K562 (cell line): ENCODE measurements around the gene LHFPL5. TPM values are rescaled to one million over a fixed set of nuclear protein-coding genes. Genes with fewer than 3 reads are reported as not detected.

Experiments used
- ATAC-seq: fragments of 200-7000 bp; cut with Tn5 transposase; 3 replicates; pipeline ENCODE4 v1.9.1; 2020; ENCODE audit warnings: moderate library complexity
- BruUV-seq: library from RNA; stranded (reverse); fragments of 400-500 nt; replicated peaks from 2 replicates; lab custom pipeline; 2021; lab: Mats Ljungman, UMichigan
- CTCF ChIA-PET: fragments of 300-600 bp; formaldehyde crosslinking; extraction: SDS; loops from one replicate; lab custom pipeline; 2021; ENCODE audit warnings: low intra/inter-chr PET ratio; lab: Yijun Ruan, JAX
- POLR2A ChIA-PET: fragments of 300-600, 350-650 bp; sonication (Branson Sonifier 250); formaldehyde crosslinking; extraction: SDS; loops from one replicate; lab custom pipeline; 2021; ENCODE audit warnings: antibody characterized with exemption, inconsistent platforms; lab: Yijun Ruan, JAX
- DNase-seq, 4 experiments: peaks; one replicate each; pipeline versions ENCODE4 v3.0.0 to v3.0.0-alpha.2; 2011 to 2018; ENCODE audit warnings: low spot score in 3 of 4, mixed read lengths in 3 of 4; ENCODE audit errors: extremely low read depth in 1 of 4
- FAIRE-seq: peaks from 2 replicates; lab custom pipeline; 2011; peaks lifted over from hg19 to GRCh38; lab: Jason Lieb, UNC
- H2AFZ ChIP-seq: 2 replicates; pipeline ENCODE4 v1.6.0; 2011; ENCODE audit warnings: low read depth, low read length, control low read depth, inconsistent platforms
- H3K27ac ChIP-seq: fragments of 200-600 bp; 3 replicates; pipeline ENCODE4 v1.8.0; 2011; ENCODE audit warnings: low read depth, mild to moderate bottlenecking, control low read depth, inconsistent platforms, low read length, moderate library complexity, mixed read lengths; ENCODE audit errors: extremely low read depth
- H3K27me3 ChIP-seq, 2 experiments: fragments of 300-600 bp in 1 of 2; 2 replicates in 1 of 2; 3 replicates in 1 of 2; pipeline versions ENCODE4 v1.6.0 to v1.8.0; 2011; ENCODE audit warnings: inconsistent platforms in 2 of 2, low read length in 2 of 2, mild to moderate bottlenecking in 1 of 2, mixed read lengths in 1 of 2, moderate library complexity in 1 of 2; ENCODE audit not compliant: control insufficient read depth in 2 of 2, insufficient read depth in 2 of 2
- H3K36me3 ChIP-seq: fragments of 300-600 bp; 3 replicates; pipeline ENCODE4 v1.8.0; 2011; ENCODE audit warnings: mild to moderate bottlenecking, low read length, inconsistent platforms; ENCODE audit not compliant: control insufficient read depth, insufficient read depth
- H3K4me1 ChIP-seq, 2 experiments: fragments of 200-600 bp in 1 of 2; replicated peaks in 1 of 2; 2 replicates in 1 of 2; 3 replicates in 1 of 2; pipeline versions ENCODE4 v1.5.1 to v1.8.0; 2011; ENCODE audit warnings: inconsistent platforms in 2 of 2, low read length in 2 of 2, mild to moderate bottlenecking in 1 of 2, mixed read lengths in 1 of 2, moderate library complexity in 1 of 2; ENCODE audit not compliant: control insufficient read depth in 2 of 2, insufficient read depth in 2 of 2
- H3K4me2 ChIP-seq: 2 replicates; pipeline ENCODE4 v1.6.1; 2011; ENCODE audit warnings: low read length, control low read depth, inconsistent platforms, mixed read lengths; ENCODE audit not compliant: insufficient read depth
- H3K4me3 ChIP-seq: fragments of 200-600 bp; sonication (generic), shearing (Covaris generic); 2 replicates; pipeline ENCODE4 v1.5.1; 2016; ENCODE audit warnings: control low read depth, inconsistent platforms
- H3K79me2 ChIP-seq: fragments of 200-600 bp; 3 replicates; pipeline ENCODE4 v1.8.0; 2011; ENCODE audit warnings: low read length, inconsistent platforms; ENCODE audit not compliant: control insufficient read depth, insufficient read depth
- H3K9ac ChIP-seq, 2 experiments: 2 replicates each; pipeline versions ENCODE4 v1.6.0 to v1.6.1; 2011; ENCODE audit warnings: low read depth in 2 of 2, low read length in 2 of 2, control low read depth in 1 of 2, inconsistent platforms in 1 of 2, mild to moderate bottlenecking in 1 of 2, mixed read lengths in 1 of 2; ENCODE audit not compliant: insufficient read depth in 1 of 2
- H3K9me1 ChIP-seq: one replicate; pipeline ENCODE4 v1.6.0; 2011; ENCODE audit warnings: inconsistent platforms, mild to moderate bottlenecking, low read length, moderate library complexity; ENCODE audit not compliant: control insufficient read depth, insufficient read depth
- H3K9me3 ChIP-seq: replicated peaks from 2 replicates; pipeline ENCODE4 v1.5.1; 2011; ENCODE audit warnings: low read depth, low read length, inconsistent platforms; ENCODE audit not compliant: control insufficient read depth, insufficient read depth
- H4K20me1 ChIP-seq: replicated peaks from 2 replicates; pipeline ENCODE4 v1.6.1; 2011; ENCODE audit warnings: low read length, inconsistent platforms, mixed read lengths; ENCODE audit not compliant: control insufficient read depth, insufficient read depth
- ATF4 ChIP-seq: fragments of 450-650 bp; formaldehyde crosslinking; IDR thresholded peaks from 2 replicates; pipeline ENCODE4 v1.4.0; 2022; ENCODE audit warnings: mild to moderate bottlenecking, moderate library complexity
- CCNT2 ChIP-seq: IDR thresholded peaks from 2 replicates; pipeline ENCODE4 v1.6.1; 2011; ENCODE audit warnings: borderline replicate concordance, low read depth, mild to moderate bottlenecking, moderate library complexity, mixed read lengths, low read length; ENCODE audit not compliant: insufficient read length; ENCODE audit errors: extremely low read depth
- ESRRA ChIP-seq: fragments of 450-650 bp; IDR thresholded peaks from 2 replicates; pipeline ENCODE4 v1.6.1; 2014; ENCODE audit warnings: low read depth, mild to moderate bottlenecking, moderate library complexity, borderline replicate concordance
- ETV5 ChIP-seq: sonication (generic); formaldehyde crosslinking; IDR thresholded peaks from 2 replicates; pipeline ENCODE4 v1.4.0; 2020; ENCODE audit warnings: low read depth, mild to moderate bottlenecking, missing genetic modification reagents
- FOXK2 ChIP-seq, 2 experiments: fragments of 450-650 bp; IDR thresholded peaks in 1 of 2; conservative IDR thresholded peaks in 1 of 2; 2 replicates each; pipeline ENCODE4 v1.6.1; 2016; ENCODE audit warnings: low read depth in 2 of 2, mild to moderate bottlenecking in 1 of 2
- MTA3 ChIP-seq: fragments of 450-650 bp; formaldehyde crosslinking; IDR thresholded peaks from 2 replicates; pipeline ENCODE4 v1.6.1; 2017; ENCODE audit warnings: mild to moderate bottlenecking, borderline replicate concordance
- RB1 ChIP-seq: fragments of 450-650 bp; IDR thresholded peaks from 2 replicates; pipeline ENCODE4 v1.6.1; 2017; ENCODE audit warnings: low read depth, mild to moderate bottlenecking
- SLC30A9 ChIP-seq: fragments of 250-450 bp; sonication (Bioruptor Pico); IDR thresholded peaks from 2 replicates; pipeline ENCODE4 v1.8.0; 2022; ENCODE audit warnings: mild to moderate bottlenecking, moderate library complexity
- WHSC1 ChIP-seq: IDR thresholded peaks from one replicate; pipeline ENCODE4 v1.6.1; 2012; ENCODE audit warnings: low read length, control low read depth, inconsistent platforms
- ZBTB8A ChIP-seq: fragments of 450-650 bp; IDR thresholded peaks from 2 replicates; pipeline ENCODE4 v1.6.1; 2018; ENCODE audit warnings: mild to moderate bottlenecking, moderate library complexity; ENCODE audit not compliant: partially characterized antibody
- ZEB2 ChIP-seq: fragments of 450-650 bp; IDR thresholded peaks from 2 replicates; pipeline ENCODE4 v1.6.1; 2016
- ZNF224 ChIP-seq: sonication (generic); formaldehyde crosslinking; IDR thresholded peaks from 2 replicates; pipeline ENCODE4 v1.8.0; 2022; ENCODE audit warnings: mild to moderate bottlenecking, missing genetic modification reagents
- ZNF384 ChIP-seq: IDR thresholded peaks from 2 replicates; pipeline ENCODE4 v1.6.1; 2012; ENCODE audit warnings: low read depth, low read length, improper control_type of control experiment
- ZNF695 ChIP-seq: fragments of 450-650 bp; formaldehyde crosslinking; IDR thresholded peaks from 2 replicates; pipeline ENCODE4 v1.4.0; 2020; ENCODE audit warnings: mild to moderate bottlenecking, moderate library complexity
- WGBS: fragments of 100-300 bp; shearing (Covaris generic); methylation state at CpG from one replicate; pipeline ENCODE4 v1.1.6; 2016; ENCODE audit warnings: low coverage, mixed read lengths; ENCODE audit not compliant: insufficient coverage; ENCODE audit errors: missing lambda C conversion rate; 5-methylcytosine and 5-hydroxymethylcytosine counted together
- in situ Hi-C: fragments of 300-500 bp; cut with MboI; formaldehyde crosslinking; loops from 4 replicates; pipeline ENCODE4 v1.15.0; 2018; ENCODE audit warnings: inconsistent platforms, mixed read lengths
- intact Hi-C: fragments of 100-400 bp; cut with micrococcal nuclease; formaldehyde crosslinking; loops from 2 replicates; pipeline ENCODE4 v1.14.2; 2022
- polyA plus RNA-seq, 8 experiments: library from polyadenylated mRNA; depleted of rRNA in 4 of 8; stranded (reverse) in 5 of 8; unstranded in 3 of 8; fragments of >200 nt; fragmentation: Nextera tagmentation in 2 of 8; fragmentation: Illumina TruSeq in 1 of 8; extraction: Ambion mirVana in 2 of 8; extraction: Trizol in 1 of 8; gene quantifications; 2 replicates each; pipeline versions ENCODE4 v1.2.1 to v1.2.3, GENCODE V29; 2011 to 2014; ENCODE audit warnings: inconsistent platforms in 1 of 8, missing spikeins in 1 of 8
- total RNA-seq, 7 experiments: library from RNA; depleted of rRNA in 6 of 7; stranded (reverse); fragments of >200 nt in 6 of 7; fragmentation: Illumina TruSeq in 2 of 7; extraction: Trizol in 2 of 7; gene quantifications; 2 replicates each; pipeline versions ENCODE4 v1.2.1 to v1.2.3, GENCODE V29; 2011 to 2021; ENCODE audit warnings: low replicate concordance in 1 of 7
- TF ChIP-seq, protein P1 (sequence below): IDR thresholded peaks from 2 replicates; pipeline ENCODE4 v1.6.1; 2011; ENCODE audit warnings: borderline replicate concordance, low read depth, mild to moderate bottlenecking, moderate library complexity, low read length; ENCODE audit not compliant: insufficient read depth, poor library complexity, severe bottlenecking

LHFPL5 gene
- total and polyA plus RNA-seq, 9 of the 15 experiments (the other 6 are each of a cell fraction or from before 2014, with no cell fraction given) = not detected

DNA sequence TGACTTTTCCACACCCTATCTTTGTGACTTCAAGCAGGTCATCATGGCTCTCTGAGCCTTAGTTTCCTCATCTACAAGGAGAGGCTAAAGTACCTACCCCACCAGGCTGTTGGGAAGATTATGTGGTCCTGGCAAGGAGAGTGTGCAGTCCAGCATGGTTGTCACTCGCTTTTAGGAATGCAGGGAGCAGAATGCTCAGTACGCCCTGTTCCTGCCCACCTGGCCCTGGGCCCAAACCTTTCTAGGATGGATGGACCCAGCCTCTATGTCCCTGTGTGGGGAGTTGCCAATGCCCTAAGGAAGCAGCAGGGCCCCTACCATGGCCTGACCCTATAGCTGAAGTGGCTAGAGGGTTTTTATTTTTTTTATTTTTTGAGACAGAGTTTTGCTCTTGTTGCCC is 26.7 kb upstream of the LHFPL5 start:
- no TSS peak for BruUV-seq
- no peak overlapping the region for H3K4me3 ChIP-seq
- H3K9ac ChIP-seq = no peak overlapping the region
- WGBS = 7% methylated on average over 2 of the region's 2 CpGs
- H3K27me3 ChIP-seq = peaks cover 42 to 78% of the 10 kb centered on the region in 2 experiments
- in situ Hi-C loops = no loop called here
- H3K4me1 ChIP-seq = peaks cover 0 to 7% of the 10 kb centered on the region in 2 experiments; a peak in 2 of 5 replicates
- no peak overlapping the region for H3K27ac ChIP-seq
- no peaks in the 10 kb centered on the region for H3K36me3 ChIP-seq
- ATAC-seq = no peak
- intact Hi-C loops = no loop called here
- no peaks in the 10 kb centered on the region for H3K9me1 ChIP-seq
- ChIA-PET POLR2A (interaction anchor here (1.2 to 1.4 kb wide), 2 partner anchors 8 to 13 kb away, joined by 4 to 5 read pairs; no protein-coding TSS in a partner anchor), CTCF (no interaction called here)
- H4K20me1 ChIP-seq = 0 out of 2 replicates have a peak, but pooled peaks cover 4% of the 10 kb centered on the region
- no peaks in the 10 kb centered on the region for H3K79me2 ChIP-seq
- no peaks in the 10 kb centered on the region for H3K9me3 ChIP-seq
- no peak overlapping the region for H3K4me2 ChIP-seq
- no peak for TF ChIP-seq FOXK2 (conservative IDR thresholded peaks at IDR 0.05 in 1 of 2, IDR thresholded peaks at IDR 0.05 in 1 of 2; ENCODE audit: low read depth in 2 of 2)
- TF ChIP-seq ZNF695 (CRISPR knock-in tag) = no peak
- no peak for TF ChIP-seq WHSC1
- no peak for TF ChIP-seq ETV5 (CRISPR knock-in tag)
- TF ChIP-seq ESRRA = no peak
- no peak for TF ChIP-seq ZNF384
- TF ChIP-seq, protein P1, sequence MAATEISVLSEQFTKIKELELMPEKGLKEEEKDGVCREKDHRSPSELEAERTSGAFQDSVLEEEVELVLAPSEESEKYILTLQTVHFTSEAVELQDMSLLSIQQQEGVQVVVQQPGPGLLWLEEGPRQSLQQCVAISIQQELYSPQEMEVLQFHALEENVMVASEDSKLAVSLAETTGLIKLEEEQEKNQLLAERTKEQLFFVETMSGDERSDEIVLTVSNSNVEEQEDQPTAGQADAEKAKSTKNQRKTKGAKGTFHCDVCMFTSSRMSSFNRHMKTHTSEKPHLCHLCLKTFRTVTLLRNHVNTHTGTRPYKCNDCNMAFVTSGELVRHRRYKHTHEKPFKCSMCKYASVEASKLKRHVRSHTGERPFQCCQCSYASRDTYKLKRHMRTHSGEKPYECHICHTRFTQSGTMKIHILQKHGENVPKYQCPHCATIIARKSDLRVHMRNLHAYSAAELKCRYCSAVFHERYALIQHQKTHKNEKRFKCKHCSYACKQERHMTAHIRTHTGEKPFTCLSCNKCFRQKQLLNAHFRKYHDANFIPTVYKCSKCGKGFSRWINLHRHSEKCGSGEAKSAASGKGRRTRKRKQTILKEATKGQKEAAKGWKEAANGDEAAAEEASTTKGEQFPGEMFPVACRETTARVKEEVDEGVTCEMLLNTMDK = no peak
- no peak for TF ChIP-seq ZNF224 (CRISPR knock-in tag)
- no peak for TF ChIP-seq RB1
- no peak for TF ChIP-seq CCNT2
- no peak for TF ChIP-seq ZBTB8A
- TF ChIP-seq ZEB2 = no peak
- no peak for TF ChIP-seq SLC30A9 (CRISPR knock-in tag)
- TF ChIP-seq ATF4 (CRISPR knock-in tag) = no peak
- TF ChIP-seq MTA3 = no peak
- TF ChIP-seq, all 486 proteins: peak for 0
- FAIRE-seq (no peak), DNase-seq (peak in 2 of 4 experiments; percentile 4 to 5)
- H2AFZ ChIP-seq = no peak overlapping the region
